GM18508 (cell line): ENCODE results near the gene ERP29.
"Not testable (repeated sequence)": the region's sequence is repeated elsewhere in the genome, so short reads cannot be mapped to it uniquely, and the experiment has no call there.

Experiments used
- ATAC-seq: cut with Tn5 transposase; IDR thresholded peaks from one replicate; pipeline ENCODE4 v1.9.1; 2021; ENCODE audit warnings: moderate number of reproducible peaks; ENCODE audit not compliant: insufficient read depth, unreplicated experiment

ERP29 gene

GRCh38 chr12:112000820-112001219, 12.4 kb upstream of the ERP29 start:
- ATAC-seq = no peak

DNA sequence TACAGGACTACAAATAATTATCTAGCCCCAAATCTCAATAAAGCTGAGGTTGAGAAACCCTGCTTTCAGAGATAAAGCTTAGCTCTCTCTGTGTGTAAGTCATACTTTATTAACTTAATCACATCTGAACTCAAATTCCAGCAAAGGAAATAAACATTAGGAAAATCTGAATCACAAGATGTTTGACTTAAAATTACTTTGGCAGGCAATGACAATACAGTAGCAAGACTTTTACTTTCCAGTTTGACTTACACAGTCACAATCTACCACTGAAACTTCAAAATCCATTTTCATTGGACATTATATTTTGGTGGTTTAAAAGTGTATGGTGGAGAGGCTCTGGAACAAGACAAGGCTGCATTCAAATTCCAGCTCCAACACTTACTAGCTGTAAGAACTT, 11.7 kb upstream of the ERP29 start:
- ATAC-seq = no peak

DNA sequence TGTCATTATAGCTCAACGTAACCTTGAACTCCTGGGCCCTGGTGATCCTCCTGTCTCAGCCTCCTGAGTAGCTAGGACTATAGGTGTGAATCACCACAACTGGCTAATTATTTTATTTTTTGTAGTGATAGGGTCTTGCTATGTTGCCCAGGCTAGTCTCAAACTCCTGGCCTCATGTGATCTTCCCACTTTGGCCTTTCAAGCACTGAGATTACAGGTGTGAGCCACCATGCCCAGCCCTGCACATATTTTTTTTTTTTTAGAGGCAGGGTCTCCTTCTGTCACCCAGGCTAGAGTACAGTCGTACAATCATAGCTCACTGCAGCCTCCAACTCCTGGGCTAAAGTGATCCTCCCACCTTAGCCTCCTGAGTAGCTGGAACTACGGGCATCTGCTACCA, 9.2 kb upstream of the ERP29 start:
- no peak for ATAC-seq

GRCh38 chr12:112005419-112006395, 7.5 kb upstream of the ERP29 start:
- ATAC-seq = no peak

GRCh38 chr12:112007945-112008344, 5.3 kb upstream of the ERP29 start:
- ATAC-seq = no peak

DNA sequence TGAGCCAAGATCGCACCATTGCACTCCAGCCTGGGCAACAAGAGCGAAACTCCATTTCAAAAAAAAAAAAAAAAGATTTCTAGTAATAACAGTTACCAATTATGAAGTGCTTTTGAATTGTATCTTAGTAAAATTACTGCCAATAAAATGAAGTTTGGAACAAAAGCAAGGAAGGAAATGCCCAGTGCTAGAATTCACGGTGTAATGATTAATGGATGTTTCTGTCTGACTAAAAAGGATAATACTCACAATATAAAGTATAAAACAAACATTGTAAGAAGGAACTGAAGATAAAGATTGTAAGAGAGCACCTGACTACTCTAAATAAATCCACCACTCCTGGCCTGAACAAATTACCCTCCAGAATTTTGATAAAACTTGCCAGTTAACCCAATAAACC, 4.3 kb upstream of the ERP29 start:
- no peak for ATAC-seq

- ATAC-seq = not testable (repeated sequence)
Measured at GRCh38 chr12:112009596-112009995, 3.6 kb upstream of the ERP29 start.

DNA sequence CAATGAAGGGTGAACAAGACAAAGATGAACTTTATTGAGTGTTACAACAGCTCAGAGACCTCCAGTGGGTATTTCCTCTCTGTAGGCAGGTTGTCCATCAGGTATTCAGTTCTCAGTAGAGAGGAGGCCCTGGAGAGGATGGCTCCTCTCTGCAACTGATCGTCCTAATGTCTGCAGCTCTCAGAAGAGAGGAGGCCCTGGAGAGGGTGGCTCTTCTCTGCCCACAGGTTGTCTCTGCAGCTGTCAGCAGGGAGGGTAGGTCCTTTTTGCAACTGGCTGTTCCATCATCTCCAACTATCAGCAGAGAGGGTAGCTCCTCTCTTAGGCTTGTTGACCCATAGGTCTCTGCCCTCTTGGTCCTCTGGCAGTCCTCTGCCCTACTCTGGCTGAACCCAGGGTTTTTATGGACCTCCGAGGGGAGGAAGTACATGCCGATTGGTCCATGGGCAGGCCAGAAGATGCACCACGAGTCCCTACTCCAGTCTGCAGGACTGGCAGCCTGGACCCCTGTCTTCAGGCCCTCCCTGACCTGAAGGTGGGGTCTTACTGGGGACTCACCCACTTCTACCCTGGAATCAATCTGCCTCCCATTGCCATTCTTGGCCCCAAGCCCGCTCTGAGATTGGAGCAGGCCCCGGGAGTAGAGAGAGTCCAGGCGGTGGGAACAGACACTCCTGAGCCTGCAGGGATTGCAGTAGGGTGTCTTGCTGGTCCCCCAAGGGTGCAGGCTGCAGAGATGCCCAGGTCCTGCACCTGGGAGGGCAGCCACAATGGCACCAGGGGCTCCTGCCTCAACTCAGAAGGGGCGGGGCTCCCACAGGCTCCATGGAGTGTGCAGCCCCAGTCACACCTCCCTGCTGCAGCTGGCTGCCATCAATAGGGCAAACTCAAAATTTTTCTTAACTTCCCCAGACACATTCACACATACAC, 2.5 kb upstream of the ERP29 start:
- ATAC-seq = no peak

DNA sequence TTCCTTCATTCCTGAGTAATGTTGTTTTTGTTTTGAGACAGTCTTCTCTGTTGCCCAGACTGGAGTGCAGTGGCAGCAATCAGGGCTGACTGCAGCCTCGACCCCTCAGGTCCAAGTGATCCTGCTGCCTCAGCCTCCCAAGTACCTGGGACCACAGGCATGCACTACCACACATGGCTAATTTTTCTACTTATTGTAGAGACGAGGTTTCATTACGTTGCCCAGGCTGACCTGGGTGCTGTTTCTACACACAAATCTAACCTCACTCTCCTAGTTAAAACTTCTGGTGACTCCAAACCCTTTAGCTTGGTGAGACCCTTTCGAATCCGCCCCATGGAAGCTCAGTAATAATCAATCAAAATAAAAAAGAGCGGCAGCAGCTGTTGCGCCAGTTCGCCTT, 1.5 kb upstream of the ERP29 start:
- ATAC-seq = no peak

DNA sequence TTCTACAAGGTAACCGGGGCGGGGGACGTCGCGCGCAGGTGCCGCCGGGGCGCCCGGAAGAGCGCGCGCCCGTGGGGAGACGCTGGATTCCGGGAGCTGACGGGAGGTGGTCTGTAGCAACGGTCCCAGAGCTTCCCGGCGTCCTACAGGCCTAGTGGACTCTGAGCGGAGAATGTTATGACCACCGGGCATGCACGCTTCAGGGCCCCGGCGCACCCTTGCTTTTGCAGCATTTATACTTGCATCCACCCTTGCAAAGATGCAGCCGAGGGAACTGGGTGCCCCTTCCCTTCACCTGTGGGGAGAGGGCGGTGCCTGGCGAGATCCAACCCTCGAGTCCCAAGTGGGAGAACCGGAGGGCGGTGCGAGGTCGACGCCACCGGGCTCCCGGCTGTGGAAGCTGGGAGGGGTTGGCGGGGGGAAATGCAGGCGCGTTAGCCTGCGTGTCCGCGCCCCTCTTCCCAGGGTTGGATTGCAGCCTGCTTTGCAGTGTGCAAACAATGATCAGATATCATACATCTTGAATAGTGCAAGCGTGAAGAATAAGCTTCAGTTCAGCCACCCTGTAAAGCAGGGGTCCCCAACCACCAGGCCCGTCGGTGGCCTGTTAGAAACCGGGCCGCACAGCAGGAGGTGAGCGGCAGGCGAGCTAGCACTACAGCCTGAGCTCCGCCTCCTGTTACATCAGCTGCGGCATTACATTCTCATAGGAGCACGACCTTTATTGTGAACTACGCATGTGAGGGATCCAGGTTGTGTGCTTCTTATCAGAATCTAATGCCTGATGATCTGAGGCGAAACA, 576 bp downstream of the ERP29 start:
- ATAC-seq = no peak

- ATAC-seq = no peak
Measured at GRCh38 chr12:112015938-112016337, 2.7 kb downstream of the ERP29 start.

DNA sequence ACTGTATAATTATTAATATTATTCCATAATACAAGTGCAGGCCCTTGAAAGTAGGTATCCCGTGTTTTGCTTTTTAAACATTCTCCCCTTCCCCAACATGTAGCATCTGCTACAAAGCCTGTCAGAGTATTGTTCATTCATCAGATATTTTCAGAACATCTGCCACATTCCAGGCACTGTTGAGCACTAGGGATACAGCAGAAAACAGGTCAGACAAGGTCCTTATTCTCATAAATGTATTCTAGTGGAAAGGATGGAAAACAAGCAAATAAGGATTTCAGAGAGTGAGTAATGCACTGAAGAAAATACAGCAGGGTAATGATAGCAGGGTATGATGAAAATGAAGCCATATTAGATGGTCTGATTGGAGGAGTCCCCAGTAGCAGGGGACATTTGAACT, 3.8 kb downstream of the ERP29 start:
- no peak for ATAC-seq

- ATAC-seq = no peak
Measured at GRCh38 chr12:112018571-112019237, 5.5 kb downstream of the ERP29 start.

GRCh38 chr12:112020947-112021457, 7.8 kb downstream of the ERP29 start:
- no peak for ATAC-seq

GRCh38 chr12:112022241-112023016, 9.2 kb downstream of the ERP29 start:
- ATAC-seq = no peak

DNA sequence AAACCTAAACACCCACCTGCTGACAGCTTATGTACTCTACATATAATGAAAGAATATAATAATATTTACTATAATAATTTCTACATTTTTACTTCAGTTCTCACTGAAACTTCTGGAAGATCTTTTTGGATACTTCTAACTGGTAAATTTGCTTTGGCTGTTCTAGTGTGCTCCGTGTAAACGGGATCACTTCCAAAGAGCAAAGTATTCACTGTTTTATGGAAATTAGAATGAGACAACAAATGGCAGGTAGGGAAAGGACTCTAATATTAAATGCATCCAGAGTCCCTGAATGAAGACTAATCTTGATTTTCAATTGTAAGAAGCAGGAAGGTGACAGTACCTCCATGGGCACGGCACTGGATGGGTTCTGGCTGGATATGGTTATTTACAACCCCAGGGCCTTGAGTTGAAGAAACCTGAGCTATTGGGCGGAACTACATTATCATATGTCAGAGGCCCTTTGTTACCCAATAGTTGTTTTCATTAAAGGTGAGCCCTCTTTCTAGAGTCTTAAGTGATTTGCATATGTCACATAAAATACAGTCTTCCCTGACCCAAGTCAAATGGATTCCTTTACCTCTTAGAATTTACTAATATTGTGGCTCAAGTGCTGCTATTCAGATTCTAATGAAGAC, 10.7 kb downstream of the ERP29 start:
- ATAC-seq = no peak

- no peak for ATAC-seq
Measured at GRCh38 chr12:112025808-112026375, 12.7 kb downstream of the ERP29 start.

DNA sequence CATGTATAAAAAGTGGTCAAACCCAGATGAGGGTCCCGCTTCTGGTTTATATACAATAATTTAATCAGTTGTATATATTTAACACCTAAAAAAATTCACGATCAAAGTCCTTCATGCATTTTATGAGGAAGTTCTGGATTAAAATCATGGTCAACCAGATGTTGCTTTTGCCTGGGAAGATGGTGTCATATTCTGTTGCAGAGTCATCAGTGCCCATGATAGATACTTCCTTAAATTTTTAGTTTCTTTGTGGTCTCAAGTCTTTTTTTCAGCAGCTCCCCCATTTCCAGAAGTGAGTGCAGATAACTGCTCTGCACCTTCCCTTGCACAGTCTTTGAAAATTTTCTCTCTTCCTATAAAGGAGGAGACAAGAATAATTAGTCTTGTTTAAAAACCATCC, 16.1 kb downstream of the ERP29 start:
- ATAC-seq = no peak
